ENCODE data around the gene DOCK1.

DNA sequence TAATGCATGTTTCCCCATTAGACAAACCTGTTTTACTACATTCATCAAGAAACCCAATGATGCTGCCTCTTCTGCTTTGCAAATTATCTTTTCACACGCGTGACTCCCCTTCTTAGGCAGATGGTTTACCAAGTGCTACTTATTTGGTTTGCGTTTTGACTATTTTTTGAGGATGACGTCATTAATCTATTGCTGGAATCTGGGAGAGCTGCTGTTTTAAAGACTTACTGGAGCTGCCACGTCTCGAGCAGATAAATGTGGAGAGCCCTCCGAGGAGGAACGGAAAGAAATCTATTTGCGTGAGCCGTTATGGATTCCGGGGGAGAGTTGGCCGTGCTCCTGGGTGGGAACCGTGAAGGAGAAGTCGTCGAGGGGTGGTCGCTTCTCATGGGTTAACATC is 271.4 kb downstream of the DOCK1 start:
- TF ChIP-seq POLR2A (IDR thresholded peaks at IDR 0.05; ENCODE audit: low read depth, low read length): no peak
- TF ChIP-seq POLR2AphosphoS5 (IDR thresholded peaks at IDR 0.05; ENCODE audit: low read depth, low read length): no peak
- TF ChIP-seq TAF1 (IDR thresholded peaks at IDR 0.05; ENCODE audit: low read depth, low read length): no peak
- no peak for TF ChIP-seq SPI1 (IDR thresholded peaks at IDR 0.05; ENCODE audit: low read depth, low read length)

Measured in GM12891 (cell line).